HG03108 (cell line): ENCODE results near the gene C13orf42.

Experiments used
- ATAC-seq: cut with Tn5 transposase; IDR thresholded peaks from one replicate; pipeline ENCODE4 v1.9.1; 2021; ENCODE audit warnings: moderate library complexity; ENCODE audit not compliant: unreplicated experiment

C13orf42 gene

GRCh38 chr13:51035978-51036377 is 75.1 kb downstream of the C13orf42 start:
- ATAC-seq: no peak

GRCh38 chr13:51035469-51035868 is 75.6 kb downstream of the C13orf42 start:
- no peak for ATAC-seq

GRCh38 chr13:51034906-51035305 is 76.2 kb downstream of the C13orf42 start:
- no peak for ATAC-seq

DNA sequence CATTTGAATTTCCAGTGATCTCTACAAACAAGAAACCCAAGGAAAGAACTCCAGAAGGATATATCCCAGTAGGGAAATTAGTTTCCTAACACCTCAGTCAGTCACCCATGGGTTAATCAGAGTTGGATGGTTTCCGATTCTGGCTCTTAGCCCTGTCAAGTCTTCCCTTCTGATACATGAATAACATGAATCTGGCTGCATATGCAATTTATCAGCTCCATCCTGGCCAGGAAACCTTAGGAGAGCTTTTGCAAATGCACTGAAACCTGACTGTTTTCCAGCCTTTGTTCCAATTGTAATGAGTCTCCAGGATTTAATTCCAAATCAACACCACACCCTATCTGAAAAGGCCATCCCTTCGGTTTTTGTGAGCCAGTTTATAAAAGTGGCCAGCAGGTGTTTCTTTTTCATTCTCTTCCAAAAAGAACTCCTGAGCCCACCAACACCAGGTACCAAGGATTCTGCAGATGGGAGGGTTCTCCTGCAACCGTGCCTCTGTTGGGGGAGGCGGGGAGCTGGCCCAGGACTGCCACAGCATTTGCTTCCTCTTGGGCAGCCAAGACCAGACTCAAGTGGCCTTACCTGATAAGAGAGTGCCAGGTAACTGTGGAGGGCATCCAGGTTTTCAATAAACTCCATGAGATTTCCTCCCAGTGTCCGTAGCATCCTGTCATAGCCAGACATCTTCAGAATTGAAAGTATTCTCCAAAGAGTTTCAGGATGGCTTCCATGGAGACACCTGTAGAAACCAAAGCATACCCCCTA is 77.5 kb downstream of the C13orf42 start:
- no peak for ATAC-seq

- ATAC-seq: no peak
Measured at GRCh38 chr13:51032831-51033230, 78.2 kb downstream of the C13orf42 start.
